ENCODE data around the gene TMEM208. TPM values are rescaled to one million over a fixed set of nuclear protein-coding genes. Genes with fewer than 3 reads are reported as not detected.

Gene TMEM208
- total RNA-seq, 1 donor from 2014 or later = 49.2 TPM

DNA sequence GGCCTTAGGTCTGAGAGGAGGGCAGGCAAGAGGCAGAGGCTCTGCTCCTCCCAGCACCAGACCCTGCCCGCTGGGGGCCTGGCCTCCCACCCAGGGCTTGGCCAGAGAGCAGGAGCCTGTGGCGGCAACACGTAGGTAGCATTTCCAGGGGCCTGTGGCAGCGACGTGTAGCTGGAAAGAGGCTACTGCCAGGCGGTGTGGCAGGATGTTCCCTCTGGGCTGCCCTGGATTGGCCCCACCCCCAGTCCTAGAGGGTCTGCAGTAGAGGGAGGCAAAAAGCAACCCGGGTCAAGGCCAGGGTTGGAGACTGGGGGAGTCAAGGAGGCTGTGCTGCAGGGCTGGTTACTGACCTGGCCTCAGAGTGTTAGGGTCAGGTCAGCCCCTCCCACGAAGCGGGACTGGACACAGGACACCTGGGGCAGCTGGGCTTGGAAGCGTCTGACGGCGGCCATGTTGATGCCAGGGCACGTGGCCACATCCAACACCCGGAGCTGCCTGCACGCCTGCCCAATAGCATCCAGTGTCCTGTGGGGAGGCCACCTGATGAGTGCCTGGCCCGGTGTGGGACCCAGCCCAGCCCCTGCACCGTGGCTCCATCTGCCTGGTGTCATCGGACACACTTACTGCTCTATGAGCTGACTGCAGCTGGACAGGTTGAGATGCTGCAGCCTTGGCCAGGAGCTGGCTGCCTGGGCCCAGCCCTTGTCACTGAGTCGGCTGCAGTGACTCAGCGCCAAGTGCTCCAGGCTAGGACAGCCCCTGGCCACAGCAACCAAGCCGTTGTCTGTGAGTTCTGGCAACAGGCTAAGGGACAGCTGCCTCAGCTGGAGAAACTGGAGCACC lies 19.5 kb upstream of the TMEM208 start:
- Mint-ChIP-seq H3K36me3 (no peaks in the 10 kb centered on the region), H3K27ac (no peak overlapping the region)
- DNase-seq (ENCODE audit: extremely low spot score, unreplicated experiment) = no peak

DNA sequence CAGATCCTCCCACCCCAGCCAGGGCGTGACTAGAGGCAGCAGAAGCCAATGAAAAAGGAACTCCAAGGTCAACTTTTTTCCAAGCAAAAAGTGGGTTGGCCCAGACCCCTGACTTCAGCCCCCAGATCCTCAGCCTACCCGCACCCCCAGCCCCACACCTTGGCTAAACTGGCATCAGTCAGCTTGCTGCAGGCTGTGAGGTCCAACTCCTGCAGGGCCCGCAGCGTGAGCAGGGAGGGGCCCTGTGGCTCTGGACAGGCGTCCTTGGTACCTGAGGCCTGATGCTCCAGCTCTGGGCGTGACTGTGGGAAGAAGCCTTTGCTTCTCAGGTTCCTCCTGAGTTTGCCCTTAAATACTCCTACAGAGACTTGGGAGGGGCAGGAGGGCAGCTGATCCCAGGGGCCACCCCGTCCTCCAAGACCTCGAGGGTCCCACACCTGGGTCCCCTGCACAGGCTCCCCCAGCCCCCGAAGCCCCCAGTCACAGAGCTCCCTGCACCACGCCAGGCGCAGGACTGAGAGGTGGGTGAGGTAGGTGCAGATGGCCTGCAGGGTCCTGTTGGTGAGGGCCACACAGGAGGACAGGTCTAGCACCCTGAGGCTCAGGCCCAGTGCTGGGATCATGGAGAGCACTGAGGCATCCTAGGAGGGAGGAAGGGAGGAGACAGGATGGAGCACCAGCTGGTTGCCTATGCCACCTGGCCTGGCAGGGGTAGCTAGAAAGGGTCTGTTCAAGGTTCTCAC lies 18.6 kb upstream of the TMEM208 start:
- no peak overlapping the region for H3K4me3 Mint-ChIP-seq
- TF ChIP-seq, protein P1, sequence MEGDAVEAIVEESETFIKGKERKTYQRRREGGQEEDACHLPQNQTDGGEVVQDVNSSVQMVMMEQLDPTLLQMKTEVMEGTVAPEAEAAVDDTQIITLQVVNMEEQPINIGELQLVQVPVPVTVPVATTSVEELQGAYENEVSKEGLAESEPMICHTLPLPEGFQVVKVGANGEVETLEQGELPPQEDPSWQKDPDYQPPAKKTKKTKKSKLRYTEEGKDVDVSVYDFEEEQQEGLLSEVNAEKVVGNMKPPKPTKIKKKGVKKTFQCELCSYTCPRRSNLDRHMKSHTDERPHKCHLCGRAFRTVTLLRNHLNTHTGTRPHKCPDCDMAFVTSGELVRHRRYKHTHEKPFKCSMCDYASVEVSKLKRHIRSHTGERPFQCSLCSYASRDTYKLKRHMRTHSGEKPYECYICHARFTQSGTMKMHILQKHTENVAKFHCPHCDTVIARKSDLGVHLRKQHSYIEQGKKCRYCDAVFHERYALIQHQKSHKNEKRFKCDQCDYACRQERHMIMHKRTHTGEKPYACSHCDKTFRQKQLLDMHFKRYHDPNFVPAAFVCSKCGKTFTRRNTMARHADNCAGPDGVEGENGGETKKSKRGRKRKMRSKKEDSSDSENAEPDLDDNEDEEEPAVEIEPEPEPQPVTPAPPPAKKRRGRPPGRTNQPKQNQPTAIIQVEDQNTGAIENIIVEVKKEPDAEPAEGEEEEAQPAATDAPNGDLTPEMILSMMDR (conservative IDR thresholded peaks at IDR 0.05) = no peak
- H3K36me3 Mint-ChIP-seq = no peaks in the 10 kb centered on the region
- H3K4me1 Mint-ChIP-seq (ENCODE audit: unreplicated experiment) = no peaks in the 10 kb centered on the region
- H3K27me3 Mint-ChIP-seq = no peaks in the 10 kb centered on the region
- no peak overlapping the region for H3K27ac Mint-ChIP-seq
- no peaks in the 10 kb centered on the region for H3K9me3 Mint-ChIP-seq
- no peak for DNase-seq (ENCODE audit: extremely low spot score, unreplicated experiment)

More for the DNA sequence above, 19.5 kb upstream of the TMEM208 start:
- H3K4me1 Mint-ChIP-seq (ENCODE audit: unreplicated experiment) = no peaks in the 10 kb centered on the region
- no peak overlapping the region for H3K4me3 Mint-ChIP-seq
- TF ChIP-seq, protein P1 (conservative IDR thresholded peaks at IDR 0.05) = no peak
- H3K27me3 Mint-ChIP-seq = no peaks in the 10 kb centered on the region
- H3K9me3 Mint-ChIP-seq = no peaks in the 10 kb centered on the region

DNA sequence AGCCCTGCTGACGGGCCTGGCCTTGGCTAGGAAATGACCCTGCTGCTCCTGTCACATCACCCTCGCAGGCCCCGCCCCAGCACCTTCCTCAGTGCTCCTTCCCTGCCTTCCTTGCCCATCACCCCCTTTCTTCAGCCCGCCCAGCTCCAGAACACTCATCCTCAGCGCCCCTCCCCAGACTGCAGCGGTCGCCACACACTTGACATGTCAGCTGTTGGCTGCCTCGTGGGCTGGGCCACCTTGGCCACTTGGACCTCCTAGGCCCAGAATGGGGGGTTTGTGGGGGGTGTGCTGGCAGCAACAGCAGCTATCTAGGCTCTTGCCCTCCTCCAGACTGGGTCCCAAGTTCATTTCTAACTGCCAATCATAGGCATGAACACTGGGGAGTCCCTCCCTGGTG lies 17.4 kb upstream of the TMEM208 start:
- no peaks in the 10 kb centered on the region for H3K36me3 Mint-ChIP-seq
- TF ChIP-seq, protein P1 (conservative IDR thresholded peaks at IDR 0.05) = no peak
- no peaks in the 10 kb centered on the region for H3K27me3 Mint-ChIP-seq
- no peaks in the 10 kb centered on the region for H3K4me1 Mint-ChIP-seq (ENCODE audit: unreplicated experiment)
- DNase-seq (ENCODE audit: extremely low spot score, unreplicated experiment) = no peak
- no peaks in the 10 kb centered on the region for H3K9me3 Mint-ChIP-seq
- no peak overlapping the region for H3K4me3 Mint-ChIP-seq
- H3K27ac Mint-ChIP-seq = no peak overlapping the region

DNA sequence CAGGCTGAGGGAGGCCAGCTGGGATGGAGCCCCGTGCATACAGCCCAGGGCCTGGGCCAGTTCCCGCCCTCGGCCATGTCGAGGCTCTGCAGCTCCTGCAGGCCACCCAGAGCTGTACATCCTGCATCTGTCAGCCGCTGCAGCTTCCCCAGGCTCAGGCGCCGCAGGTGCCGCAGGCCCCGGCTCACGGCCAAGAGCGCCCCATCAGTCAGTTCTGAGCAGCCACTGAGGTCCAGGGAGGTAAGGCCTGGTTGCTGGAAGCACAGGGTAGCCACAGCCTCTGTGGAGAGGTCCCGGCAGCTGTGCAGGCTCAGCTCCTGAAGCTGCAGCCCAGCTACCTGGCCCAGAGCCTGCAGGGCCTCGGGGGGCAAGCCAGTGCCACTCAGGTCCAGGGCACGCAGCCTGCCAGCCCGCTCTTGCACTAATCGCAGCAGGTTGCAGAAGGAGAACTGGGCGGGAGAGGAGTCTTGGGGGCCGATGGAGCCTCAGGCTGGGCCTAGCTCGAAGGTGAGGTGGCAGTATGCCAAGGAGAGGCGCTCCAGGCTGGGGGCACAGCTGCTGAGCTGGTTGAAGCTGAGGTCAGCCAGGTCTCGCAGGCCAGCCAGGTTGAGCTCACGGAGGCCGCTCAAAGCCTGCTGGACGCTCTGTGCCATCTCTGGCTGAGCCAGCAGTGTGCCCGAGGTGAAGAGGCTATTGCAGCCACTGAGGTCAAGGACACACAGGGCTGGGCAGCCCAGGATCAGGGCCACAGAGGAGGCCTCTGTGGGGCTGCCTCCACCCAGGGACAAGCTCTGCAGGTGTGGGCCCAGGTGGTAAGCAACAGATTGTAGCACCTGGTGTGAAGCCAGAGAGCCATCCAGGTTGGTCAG lies 16.6 kb upstream of the TMEM208 start:
- H3K4me1 Mint-ChIP-seq (ENCODE audit: unreplicated experiment) = no peaks in the 10 kb centered on the region
- H3K9me3 Mint-ChIP-seq = no peaks in the 10 kb centered on the region
- TF ChIP-seq, protein P1 (conservative IDR thresholded peaks at IDR 0.05) = no peak
- no peaks in the 10 kb centered on the region for H3K27me3 Mint-ChIP-seq
- H3K36me3 Mint-ChIP-seq = no peaks in the 10 kb centered on the region
- no peak overlapping the region for H3K4me3 Mint-ChIP-seq
- H3K27ac Mint-ChIP-seq = no peak overlapping the region
- no peak for DNase-seq (ENCODE audit: extremely low spot score, unreplicated experiment)

DNA sequence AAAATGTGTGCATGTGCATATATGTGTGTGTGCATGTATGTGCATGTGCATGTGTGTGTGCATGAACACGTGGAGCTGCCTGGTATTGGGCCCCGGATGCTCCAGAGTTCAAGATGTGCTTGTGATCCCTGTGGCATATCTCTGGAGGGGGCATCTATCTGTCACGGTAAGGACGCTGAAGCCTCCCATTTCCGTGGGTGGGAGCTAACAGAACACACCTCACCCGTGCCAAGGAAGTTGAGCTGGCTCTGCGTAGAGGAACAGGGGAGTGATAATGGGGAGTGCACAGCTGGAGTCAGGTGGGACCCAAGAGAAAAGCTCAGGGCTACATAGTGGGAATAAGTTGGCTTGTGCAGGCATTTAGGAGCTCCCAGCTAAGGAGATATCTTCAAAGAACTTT lies 15.3 kb upstream of the TMEM208 start:
- no peaks in the 10 kb centered on the region for H3K27me3 Mint-ChIP-seq
- no peak overlapping the region for H3K27ac Mint-ChIP-seq
- no peaks in the 10 kb centered on the region for H3K4me1 Mint-ChIP-seq (ENCODE audit: unreplicated experiment)
- no peaks in the 10 kb centered on the region for H3K9me3 Mint-ChIP-seq
- no peak overlapping the region for H3K4me3 Mint-ChIP-seq
- no peak for DNase-seq (ENCODE audit: extremely low spot score, unreplicated experiment)
- no peaks in the 10 kb centered on the region for H3K36me3 Mint-ChIP-seq
- TF ChIP-seq, protein P1 (conservative IDR thresholded peaks at IDR 0.05) = no peak

Measured in type B pancreatic cell (in vitro differentiated cells).